HFF-Myc (cell line): ENCODE data around the gene TP53I13.

Source experiments
- DNase-seq: peaks from one replicate; pipeline ENCODE4 v3.0.0-alpha.2; 2011; ENCODE audit warnings: low read depth; ENCODE audit errors: extremely low read depth
- H3K4me3 ChIP-seq: replicated peaks from 2 replicates; pipeline ENCODE4 v1.5.1; 2011; ENCODE audit warnings: low read depth, mild to moderate bottlenecking, control low read depth, low read length
- TF ChIP-seq, protein P1 (sequence below): IDR thresholded peaks from 2 replicates; pipeline ENCODE4 v1.5.1; 2012; ENCODE audit warnings: mild to moderate bottlenecking, low read depth, low read length, control low read depth; ENCODE audit errors: missing control alignments

Gene TP53I13

DNA sequence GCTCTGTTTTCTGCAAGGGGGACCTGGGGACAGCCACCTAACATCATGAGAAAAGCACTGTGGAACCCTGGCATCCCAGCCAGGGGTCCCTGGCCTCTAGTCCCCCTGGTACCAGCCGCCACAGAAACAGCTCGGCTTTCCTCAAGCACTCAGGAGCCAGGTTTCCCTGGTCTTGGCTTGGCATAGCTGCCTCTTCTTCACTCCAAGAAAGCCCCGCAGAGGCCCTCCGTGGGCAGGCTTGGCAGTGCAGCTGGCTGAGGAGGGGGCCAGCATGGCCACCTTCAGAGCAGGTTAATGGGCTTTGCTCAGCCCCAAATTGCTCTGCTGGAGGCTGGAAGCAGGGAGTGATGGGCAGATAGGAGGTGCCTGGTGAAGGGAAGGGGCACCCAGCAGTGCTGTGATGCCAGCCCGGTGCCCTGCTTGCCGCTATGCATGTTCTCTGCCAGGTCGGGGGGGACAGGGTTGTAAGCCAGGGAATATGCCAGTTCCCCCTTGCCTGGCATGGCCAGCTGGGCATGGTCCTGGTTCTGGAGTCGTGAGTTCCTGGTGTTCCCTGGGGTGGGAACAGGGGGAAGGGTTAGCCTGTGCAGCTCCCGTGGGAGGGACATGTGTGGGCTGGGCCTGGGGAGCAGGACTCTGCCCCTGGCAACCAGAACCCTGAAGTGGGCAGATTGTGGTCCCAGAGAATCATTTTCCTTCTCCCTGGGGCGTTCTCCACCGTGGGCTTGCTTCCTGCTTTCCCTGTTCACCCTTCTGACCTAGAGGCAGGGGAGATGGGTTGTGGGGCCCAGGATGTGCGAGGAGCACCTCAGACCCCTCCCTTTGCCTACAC is 27.7 kb downstream of the TP53I13 start:
- H3K4me3 ChIP-seq = no peak overlapping the region
- TF ChIP-seq, protein P1, sequence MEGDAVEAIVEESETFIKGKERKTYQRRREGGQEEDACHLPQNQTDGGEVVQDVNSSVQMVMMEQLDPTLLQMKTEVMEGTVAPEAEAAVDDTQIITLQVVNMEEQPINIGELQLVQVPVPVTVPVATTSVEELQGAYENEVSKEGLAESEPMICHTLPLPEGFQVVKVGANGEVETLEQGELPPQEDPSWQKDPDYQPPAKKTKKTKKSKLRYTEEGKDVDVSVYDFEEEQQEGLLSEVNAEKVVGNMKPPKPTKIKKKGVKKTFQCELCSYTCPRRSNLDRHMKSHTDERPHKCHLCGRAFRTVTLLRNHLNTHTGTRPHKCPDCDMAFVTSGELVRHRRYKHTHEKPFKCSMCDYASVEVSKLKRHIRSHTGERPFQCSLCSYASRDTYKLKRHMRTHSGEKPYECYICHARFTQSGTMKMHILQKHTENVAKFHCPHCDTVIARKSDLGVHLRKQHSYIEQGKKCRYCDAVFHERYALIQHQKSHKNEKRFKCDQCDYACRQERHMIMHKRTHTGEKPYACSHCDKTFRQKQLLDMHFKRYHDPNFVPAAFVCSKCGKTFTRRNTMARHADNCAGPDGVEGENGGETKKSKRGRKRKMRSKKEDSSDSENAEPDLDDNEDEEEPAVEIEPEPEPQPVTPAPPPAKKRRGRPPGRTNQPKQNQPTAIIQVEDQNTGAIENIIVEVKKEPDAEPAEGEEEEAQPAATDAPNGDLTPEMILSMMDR = no peak
- DNase-seq = no peak

DNA sequence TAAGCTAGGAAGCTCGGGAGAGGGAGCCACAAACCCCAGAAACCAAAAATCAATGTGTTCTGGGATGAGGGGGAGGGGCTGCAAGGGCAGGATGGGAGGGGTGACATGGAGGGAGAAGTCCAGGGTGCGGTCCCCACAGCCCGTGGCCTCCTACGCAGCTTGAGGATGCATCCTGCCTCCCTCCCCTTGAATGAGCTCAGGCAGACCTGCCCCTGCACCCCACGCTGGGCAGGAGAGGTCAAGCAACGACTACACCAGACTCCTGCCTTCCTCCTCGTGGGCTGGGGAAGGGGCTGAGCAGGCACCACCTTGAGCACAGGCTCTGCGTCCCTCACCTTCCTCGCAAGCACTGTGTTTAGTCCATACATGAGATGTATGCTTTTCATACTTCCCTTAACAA is 28.3 kb downstream of the TP53I13 start:
- H3K4me3 ChIP-seq = no peak overlapping the region
- TF ChIP-seq, protein P1 = no peak
- DNase-seq = no peak

DNA sequence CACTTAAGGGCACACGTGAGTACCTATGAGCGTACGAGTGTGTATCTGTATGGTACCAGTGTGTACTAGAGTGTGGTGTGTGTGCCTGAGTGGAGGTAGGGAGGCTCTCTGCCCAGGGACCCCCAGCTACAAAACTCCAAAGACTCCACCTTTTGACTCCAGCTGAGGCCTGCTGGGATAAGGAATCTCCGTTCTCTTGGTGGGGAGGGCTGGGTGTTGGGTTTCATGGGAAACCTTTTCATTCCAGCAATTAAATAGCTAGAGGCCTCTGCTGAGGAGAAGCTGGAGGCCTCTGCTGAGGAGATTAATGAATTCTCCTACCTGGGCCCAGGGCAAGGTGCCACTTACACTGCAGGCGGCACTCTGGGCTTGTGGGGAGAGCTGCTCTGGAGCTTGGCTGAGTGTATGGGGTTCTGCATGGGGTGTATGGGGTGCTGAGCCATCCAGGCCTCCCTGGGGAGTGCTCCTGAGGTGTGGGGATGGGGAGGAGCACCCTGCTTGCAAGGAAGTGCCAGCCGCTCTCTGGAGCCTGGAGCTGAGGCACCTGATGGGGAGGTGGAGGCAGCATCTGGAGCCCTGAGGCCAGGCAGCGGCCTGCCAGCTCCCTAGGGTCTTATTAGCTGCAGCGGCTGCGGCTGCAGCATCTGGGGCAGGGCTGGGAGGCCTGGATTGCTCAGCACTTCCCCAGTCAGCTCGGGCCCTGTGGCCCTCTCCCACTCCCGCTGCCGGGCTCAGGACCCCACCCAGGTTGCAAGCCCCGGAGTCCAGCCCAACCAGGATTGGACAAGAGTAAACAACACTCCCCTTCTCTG is 29.1 kb downstream of the TP53I13 start:
- DNase-seq = no peak
- no peak overlapping the region for H3K4me3 ChIP-seq

GRCh38 chr17:29603109-29603674 is 34.7 kb downstream of the TP53I13 start:
- DNase-seq = no peak
- TF ChIP-seq, protein P1 = no peak
- H3K4me3 ChIP-seq = no peak overlapping the region

More for the DNA sequence above, 29.1 kb downstream of the TP53I13 start:
- TF ChIP-seq, protein P1 = no peak

DNA sequence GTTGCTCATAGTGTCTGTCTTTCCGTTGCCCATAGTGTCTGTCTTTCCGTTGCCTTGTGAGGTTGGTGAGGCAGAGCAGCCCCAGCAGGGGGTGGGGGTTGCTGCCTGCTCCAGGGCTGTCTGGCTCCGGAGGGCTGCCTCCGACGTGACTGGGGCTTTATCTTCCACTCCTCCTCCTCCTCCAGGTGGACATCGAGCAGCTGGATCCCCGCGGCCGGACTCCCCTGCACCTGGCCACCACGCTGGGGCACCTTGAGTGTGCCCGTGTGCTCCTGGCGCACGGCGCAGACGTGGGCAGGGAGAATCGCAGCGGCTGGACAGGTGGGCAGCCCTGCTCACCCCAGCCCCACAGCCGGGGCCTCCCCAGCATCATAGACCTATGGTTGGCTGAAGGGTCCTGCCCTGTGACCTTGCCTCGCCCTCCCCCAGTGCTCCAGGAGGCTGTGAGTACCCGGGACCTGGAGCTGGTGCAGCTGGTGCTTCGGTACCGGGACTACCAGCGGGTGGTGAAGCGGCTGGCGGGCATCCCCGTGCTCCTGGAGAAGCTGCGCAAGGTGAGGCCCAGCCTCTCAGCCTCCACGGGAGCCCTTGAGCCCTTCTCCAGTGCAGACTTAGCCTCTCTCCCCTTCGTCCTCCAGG is 39.2 kb downstream of the TP53I13 start:
- TF ChIP-seq, protein P1 = no peak
- no peak overlapping the region for H3K4me3 ChIP-seq
- DNase-seq = no peak

GRCh38 chr17:29608986-29609385 is 40.5 kb downstream of the TP53I13 start:
- TF ChIP-seq, protein P1 = no peak
- DNase-seq = no peak
- H3K4me3 ChIP-seq = no peak overlapping the region
